HS-27A (cell line): ENCODE results near the gene RIT2.

Experiments used
- DNase-seq: peaks from one replicate; pipeline ENCODE4 v3.0.0-alpha.2; 2012; ENCODE audit warnings: low read depth, missing footprints

Gene RIT2

DNA sequence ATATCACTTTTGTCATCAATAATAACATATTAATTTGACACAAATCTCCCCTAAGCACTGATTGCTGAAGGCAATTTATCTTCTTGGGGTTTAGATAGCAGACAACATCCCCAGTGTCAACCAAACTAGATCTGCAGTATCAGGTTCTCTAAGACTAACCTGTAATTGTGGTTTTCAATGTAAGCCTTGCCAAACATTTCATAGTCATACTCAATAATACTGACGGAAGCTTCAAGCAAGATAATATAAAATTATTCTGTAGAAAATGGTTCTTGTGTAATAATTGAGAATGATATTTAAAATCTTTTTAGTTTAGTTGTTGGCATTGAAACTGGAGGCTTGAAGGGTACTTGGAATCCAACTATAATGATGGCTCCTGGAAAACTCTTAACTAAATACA, 186.3 kb downstream of the RIT2 start:
- no peak for DNase-seq

DNA sequence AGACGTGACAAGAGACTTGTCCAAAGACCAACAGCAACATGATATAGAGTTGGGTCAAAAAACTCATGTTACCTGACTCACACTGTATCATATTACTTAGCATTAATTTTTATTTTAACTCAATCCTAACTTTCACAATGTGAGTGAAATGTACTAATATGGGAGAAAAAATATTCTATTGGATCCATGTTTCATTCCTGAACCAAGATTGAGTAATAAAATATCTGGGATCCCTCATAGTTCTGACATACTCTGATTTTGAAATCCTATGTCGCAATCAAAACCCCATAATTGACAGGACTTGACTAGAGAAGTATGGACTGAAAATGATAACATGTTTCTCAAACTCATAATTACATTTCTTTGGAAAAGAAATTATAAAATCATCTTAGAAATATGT, 190.4 kb downstream of the RIT2 start:
- DNase-seq = no peak

DNA sequence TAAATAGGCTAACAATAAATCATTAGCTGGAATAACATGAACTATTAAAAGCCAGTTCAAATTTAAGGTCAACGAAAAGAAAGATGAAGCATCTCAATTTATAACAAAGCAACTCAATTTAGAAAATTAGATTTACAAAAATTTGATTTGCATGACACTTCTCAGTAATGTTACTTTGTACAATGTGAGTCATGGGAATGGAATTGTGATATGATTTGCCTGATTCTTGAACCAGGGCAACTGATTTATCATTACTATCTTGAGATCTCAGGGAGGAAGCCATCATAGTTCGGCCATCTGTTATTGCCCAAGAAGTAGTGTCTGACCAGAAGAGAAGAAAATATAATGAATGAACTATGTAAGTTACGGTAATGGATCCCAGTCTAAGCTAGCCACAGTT, 193.1 kb downstream of the RIT2 start:
- DNase-seq = no peak

- DNase-seq = no peak
Measured at GRCh38 chr18:42921226-42921737, 194.2 kb downstream of the RIT2 start.

DNA sequence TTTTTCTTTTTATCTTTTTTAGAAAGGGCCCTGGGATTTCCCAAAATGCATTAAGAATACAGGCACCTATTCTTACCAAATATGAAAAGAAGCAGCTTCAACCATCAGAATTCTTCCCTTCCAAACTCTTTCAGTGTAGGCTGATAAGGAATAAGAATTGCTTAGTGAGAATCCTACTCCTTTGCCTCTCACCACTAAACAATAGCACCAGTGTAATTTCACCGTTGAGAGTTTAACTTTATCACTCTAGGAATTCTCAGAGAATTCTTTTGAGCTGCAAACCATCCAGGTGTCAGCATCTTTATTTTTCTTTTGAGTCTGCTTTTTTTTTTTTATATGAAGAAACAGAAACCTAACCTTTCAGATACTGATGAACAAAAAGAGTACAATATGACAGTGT, 194.9 kb downstream of the RIT2 start:
- no peak for DNase-seq

DNA sequence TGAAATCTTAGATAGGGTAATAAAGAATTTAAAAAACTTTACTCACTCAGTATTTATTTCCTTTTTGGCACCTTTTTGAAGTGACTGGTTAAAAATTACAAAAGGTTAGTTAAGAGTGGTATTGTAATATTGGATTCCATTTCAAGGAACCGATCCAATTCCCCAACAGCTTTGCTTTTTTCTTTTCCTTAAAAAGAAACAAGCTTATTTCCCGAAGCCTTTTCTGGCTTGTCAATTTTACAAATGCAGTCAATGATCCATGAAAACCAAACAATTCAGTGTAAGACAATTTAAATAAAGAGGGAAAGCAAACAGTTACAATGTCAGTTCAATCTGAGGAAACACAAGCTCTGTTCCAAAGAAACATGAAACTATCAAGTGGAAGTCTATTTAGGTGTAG, 200.2 kb downstream of the RIT2 start:
- DNase-seq = no peak

GRCh38 chr18:42914476-42914875, 201.0 kb downstream of the RIT2 start:
- no peak for DNase-seq

- DNase-seq = no peak
Measured at GRCh38 chr18:42909095-42909494, 206.4 kb downstream of the RIT2 start.

- DNase-seq = no peak
Measured at GRCh38 chr18:42906761-42907160, 208.7 kb downstream of the RIT2 start.

DNA sequence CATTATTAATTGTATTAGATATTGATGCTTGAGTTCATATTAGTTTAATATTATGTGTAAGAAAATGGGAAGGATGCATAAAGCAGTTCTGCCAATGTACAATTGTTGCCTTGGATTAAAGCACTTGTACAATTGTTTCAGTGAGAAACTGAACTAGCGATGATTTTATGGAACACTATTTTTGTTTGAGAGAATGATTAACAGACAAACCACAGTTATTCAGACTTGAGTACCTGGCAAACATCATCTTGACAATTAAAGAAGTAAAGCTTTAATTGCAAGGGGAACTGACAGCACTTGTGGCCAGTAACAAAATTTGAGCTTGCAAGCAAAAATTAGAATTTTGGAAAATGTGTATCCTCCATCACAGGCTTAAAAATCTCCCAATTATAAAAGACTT, 214.3 kb downstream of the RIT2 start:
- DNase-seq = no peak

GRCh38 chr18:42893977-42894376, 221.5 kb downstream of the RIT2 start:
- DNase-seq = no peak

- DNase-seq = no peak
Measured at GRCh38 chr18:42892181-42892580, 223.3 kb downstream of the RIT2 start.

- DNase-seq = no peak
Measured at GRCh38 chr18:42891705-42892104, 223.8 kb downstream of the RIT2 start.

- DNase-seq = no peak
Measured at GRCh38 chr18:42883169-42883568, 232.3 kb downstream of the RIT2 start.

GRCh38 chr18:42882122-42882521, 233.4 kb downstream of the RIT2 start:
- no peak for DNase-seq

- no peak for DNase-seq
Measured at GRCh38 chr18:42872838-42873237, 242.6 kb downstream of the RIT2 start.

- DNase-seq = no peak
Measured at GRCh38 chr18:42864876-42865275, 250.6 kb downstream of the RIT2 start.

DNA sequence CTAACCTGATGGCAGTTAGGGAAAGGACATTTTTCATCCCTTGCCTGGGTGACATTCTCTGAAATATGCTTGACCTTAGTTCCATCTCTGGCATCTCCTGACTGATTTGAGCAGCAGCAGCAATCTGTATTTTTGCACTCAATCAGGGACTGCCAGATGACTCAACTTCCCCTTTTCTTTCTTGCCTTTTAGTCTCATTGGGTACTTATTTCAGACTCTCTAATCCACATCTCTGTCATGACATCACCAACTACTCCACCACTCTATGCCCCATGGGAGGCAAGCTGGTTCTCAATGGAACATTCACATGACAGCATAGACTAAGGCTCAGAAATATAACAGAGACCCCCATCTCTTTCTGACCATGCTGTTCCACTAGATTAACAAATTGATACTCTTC, 254.2 kb downstream of the RIT2 start:
- no peak for DNase-seq

- no peak for DNase-seq
Measured at GRCh38 chr18:42860548-42860947, 254.9 kb downstream of the RIT2 start.

- DNase-seq = no peak
Measured at GRCh38 chr18:42860011-42860410, 255.5 kb downstream of the RIT2 start.

- no peak for DNase-seq
Measured at GRCh38 chr18:42854558-42854957, 260.9 kb downstream of the RIT2 start.

DNA sequence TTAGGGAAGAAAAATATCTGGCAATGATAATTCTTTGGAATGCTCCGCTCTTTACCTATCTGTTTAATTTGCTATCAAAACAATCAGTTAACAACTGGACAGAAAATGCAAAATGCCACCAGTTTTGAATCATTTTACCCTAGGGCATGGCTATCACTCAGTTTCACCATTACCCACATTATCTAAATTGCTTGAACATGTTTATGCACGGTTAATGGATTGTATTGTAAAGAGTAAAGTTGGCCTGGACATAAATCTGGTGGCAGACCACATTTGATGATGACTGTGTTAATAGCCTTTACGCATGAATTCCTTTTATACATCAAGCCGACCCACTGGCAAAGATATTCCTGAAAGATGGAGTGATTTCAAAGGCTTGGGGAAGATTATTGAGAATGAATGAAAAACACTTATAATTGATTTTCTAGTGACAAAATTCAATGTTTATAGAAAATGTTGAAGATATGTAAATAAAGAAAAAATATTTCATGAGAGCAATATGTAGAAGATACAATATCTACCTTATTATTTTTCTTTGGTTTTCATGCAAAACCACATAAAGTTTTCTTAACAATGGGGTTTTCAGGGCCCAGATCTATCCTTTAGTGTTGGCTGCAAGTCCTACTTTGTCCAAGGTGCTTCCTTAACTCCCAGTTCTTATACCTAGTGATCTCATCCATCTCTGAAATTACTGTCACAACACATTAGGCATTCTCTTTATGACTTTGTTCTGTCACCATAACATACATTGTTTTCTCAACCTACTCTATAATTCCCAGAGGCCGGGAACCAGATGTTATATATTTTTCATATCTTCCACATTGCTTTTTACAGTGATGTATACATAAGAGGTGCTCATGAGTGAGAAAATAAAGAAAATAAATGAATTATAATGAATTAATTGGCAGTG, 265.1 kb downstream of the RIT2 start:
- no peak for DNase-seq

DNA sequence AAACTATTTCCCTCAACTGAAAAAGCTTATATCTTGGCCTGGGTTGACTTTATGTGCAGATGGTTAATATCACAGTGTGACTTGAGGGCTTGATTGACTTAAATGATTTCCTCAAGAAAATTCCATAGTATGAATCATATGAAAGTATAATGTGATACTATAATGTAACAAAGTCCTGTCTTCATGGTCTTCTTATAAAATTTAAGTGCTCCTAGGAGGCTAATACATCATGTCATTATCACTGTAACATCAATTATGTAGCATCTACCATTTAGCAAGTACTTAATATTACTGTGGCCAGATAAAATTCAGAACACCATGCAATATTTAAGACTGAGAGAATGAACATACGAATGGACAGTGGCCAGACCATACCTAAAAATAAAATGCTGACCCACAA, 276.1 kb downstream of the RIT2 start:
- DNase-seq = no peak
